Skeletal muscle cell (primary cell): Measurements from ENCODE around the gene GAGE1.
"Not testable (repeated sequence)": the region's sequence is repeated elsewhere in the genome, so short reads cannot be mapped to it uniquely, and the experiment has no call there.

Experiments used
- DNase-seq: peaks from one replicate; pipeline ENCODE4 v3.0.0-alpha.2; 2010; ENCODE audit warnings: low read depth
- H3K4me3 ChIP-seq: 2 replicates; pipeline ENCODE4 v1.5.1; 2011; ENCODE audit warnings: low read depth, mild to moderate bottlenecking, control low read depth, low read length, moderate library complexity

The GAGE1 gene, protein sequence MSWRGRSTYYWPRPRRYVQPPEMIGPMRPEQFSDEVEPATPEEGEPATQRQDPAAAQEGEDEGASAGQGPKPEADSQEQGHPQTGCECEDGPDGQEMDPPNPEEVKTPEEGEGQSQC

DNA sequence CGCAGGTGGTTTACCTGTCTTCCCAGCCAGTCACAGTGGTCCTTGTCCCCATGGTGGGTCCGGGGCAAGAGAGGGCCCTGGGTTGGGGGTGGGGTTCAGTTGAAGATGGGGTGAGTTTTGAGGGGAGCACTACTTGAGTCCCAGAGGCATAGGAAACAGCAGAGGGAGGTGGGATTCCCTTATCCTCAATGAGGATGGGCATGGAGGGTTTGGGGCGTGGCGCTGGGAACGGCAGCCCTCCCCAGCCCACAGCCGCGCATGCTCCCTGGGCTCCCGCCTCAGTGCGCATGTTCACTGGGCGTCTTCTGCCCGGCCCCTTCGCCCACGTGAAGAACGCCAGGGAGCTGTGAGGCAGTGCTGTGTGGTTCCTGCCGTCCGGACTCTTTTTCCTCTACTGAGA lies at the start of gene GAGE1:
GAGE1 (plus strand) TSS at position 301 of the 400 bp plus-strand sequence. CDS start 1,155 bp downstream, outside the sequence.
- not testable (repeated sequence) for H3K4me3 ChIP-seq, DNase-seq

DNA sequence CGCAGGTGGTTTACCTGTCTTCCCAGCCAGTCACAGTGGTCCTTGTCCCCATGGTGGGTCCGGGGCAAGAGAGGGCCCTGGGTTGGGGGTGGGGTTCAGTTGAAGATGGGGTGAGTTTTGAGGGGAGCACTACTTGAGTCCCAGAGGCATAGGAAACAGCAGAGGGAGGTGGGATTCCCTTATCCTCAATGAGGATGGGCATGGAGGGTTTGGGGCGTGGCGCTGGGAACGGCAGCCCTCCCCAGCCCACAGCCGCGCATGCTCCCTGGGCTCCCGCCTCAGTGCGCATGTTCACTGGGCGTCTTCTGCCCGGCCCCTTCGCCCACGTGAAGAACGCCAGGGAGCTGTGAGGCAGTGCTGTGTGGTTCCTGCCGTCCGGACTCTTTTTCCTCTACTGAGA lies 47.8 kb upstream of the GAGE1 start, which contains the start of gene GAGE12E:
GAGE12E (plus strand) TSS at position 301 of the 400 bp plus-strand sequence. CDS start 1,155 bp downstream, outside the sequence.
- H3K4me3 ChIP-seq, DNase-seq: not testable (repeated sequence)

DNA sequence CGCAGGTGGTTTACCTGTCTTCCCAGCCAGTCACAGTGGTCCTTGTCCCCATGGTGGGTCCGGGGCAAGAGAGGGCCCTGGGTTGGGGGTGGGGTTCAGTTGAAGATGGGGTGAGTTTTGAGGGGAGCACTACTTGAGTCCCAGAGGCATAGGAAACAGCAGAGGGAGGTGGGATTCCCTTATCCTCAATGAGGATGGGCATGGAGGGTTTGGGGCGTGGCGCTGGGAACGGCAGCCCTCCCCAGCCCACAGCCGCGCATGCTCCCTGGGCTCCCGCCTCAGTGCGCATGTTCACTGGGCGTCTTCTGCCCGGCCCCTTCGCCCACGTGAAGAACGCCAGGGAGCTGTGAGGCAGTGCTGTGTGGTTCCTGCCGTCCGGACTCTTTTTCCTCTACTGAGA lies 38.3 kb upstream of the GAGE1 start, which contains the start of gene GAGE12F:
GAGE12F (plus strand) TSS at position 301 of the 400 bp plus-strand sequence. CDS start 1,155 bp downstream, outside the sequence.
- not testable (repeated sequence) for H3K4me3 ChIP-seq, DNase-seq

DNA sequence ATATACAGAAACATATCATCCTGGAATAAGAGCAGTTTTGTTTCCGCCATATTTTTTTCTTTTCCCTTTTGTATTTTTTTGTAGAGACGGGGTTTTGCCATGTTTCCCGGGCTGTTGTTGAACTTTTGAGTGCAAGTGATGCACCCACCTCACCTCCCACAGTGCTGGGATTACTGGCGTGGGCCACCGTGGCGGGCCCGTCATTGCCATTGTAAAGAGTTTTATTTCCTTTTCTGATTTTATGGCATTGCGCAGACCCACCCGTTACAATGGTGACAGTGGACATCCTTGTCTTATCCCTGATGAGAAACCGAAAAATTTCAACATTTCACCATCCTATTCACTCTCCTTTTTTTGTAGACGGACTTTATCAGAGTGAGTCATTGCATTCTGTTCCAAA lies 30.1 kb upstream of the GAGE1 start:
- not testable (repeated sequence) for H3K4me3 ChIP-seq, DNase-seq

DNA sequence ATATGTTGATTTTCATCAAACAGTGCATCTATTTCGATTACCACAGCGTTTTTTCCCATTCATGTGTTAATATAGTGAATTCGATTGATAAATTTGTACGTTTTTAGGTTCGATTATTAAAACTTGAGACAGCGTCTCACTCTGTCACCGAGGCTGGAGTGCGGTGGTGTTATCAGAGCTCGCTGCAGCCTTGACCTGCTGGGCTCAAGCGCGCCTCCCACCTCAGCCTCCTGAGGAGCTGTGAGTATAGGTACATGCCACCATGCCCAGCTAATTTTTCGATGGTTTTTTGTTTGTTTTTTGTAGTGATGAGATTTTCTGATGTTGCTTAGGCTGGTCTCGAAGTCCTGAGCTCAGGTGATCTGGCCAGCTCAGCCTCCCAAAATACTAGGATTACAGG lies 29.7 kb upstream of the GAGE1 start:
- H3K4me3 ChIP-seq, DNase-seq: not testable (repeated sequence)

DNA sequence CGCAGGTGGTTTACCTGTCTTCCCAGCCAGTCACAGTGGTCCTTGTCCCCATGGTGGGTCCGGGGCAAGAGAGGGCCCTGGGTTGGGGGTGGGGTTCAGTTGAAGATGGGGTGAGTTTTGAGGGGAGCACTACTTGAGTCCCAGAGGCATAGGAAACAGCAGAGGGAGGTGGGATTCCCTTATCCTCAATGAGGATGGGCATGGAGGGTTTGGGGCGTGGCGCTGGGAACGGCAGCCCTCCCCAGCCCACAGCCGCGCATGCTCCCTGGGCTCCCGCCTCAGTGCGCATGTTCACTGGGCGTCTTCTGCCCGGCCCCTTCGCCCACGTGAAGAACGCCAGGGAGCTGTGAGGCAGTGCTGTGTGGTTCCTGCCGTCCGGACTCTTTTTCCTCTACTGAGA lies 28.7 kb upstream of the GAGE1 start, which contains the start of gene GAGE12G:
GAGE12G (plus strand) TSS at position 301 of the 400 bp plus-strand sequence. CDS start 1,155 bp downstream, outside the sequence.
- DNase-seq, H3K4me3 ChIP-seq: not testable (repeated sequence)

DNA sequence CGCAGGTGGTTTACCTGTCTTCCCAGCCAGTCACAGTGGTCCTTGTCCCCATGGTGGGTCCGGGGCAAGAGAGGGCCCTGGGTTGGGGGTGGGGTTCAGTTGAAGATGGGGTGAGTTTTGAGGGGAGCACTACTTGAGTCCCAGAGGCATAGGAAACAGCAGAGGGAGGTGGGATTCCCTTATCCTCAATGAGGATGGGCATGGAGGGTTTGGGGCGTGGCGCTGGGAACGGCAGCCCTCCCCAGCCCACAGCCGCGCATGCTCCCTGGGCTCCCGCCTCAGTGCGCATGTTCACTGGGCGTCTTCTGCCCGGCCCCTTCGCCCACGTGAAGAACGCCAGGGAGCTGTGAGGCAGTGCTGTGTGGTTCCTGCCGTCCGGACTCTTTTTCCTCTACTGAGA lies 19.2 kb upstream of the GAGE1 start, which contains the start of gene GAGE12H:
GAGE12H (plus strand) TSS at position 301 of the 400 bp plus-strand sequence. CDS start 1,155 bp downstream, outside the sequence.
- H3K4me3 ChIP-seq, DNase-seq: not testable (repeated sequence)

DNA sequence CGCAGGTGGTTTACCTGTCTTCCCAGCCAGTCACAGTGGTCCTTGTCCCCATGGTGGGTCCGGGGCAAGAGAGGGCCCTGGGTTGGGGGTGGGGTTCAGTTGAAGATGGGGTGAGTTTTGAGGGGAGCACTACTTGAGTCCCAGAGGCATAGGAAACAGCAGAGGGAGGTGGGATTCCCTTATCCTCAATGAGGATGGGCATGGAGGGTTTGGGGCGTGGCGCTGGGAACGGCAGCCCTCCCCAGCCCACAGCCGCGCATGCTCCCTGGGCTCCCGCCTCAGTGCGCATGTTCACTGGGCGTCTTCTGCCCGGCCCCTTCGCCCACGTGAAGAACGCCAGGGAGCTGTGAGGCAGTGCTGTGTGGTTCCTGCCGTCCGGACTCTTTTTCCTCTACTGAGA lies 9.6 kb upstream of the GAGE1 start, which contains the start of gene GAGE2A:
GAGE2A (plus strand) TSS at position 301 of the 400 bp plus-strand sequence. CDS start 1,155 bp downstream, outside the sequence.
- not testable (repeated sequence) for DNase-seq, H3K4me3 ChIP-seq

DNA sequence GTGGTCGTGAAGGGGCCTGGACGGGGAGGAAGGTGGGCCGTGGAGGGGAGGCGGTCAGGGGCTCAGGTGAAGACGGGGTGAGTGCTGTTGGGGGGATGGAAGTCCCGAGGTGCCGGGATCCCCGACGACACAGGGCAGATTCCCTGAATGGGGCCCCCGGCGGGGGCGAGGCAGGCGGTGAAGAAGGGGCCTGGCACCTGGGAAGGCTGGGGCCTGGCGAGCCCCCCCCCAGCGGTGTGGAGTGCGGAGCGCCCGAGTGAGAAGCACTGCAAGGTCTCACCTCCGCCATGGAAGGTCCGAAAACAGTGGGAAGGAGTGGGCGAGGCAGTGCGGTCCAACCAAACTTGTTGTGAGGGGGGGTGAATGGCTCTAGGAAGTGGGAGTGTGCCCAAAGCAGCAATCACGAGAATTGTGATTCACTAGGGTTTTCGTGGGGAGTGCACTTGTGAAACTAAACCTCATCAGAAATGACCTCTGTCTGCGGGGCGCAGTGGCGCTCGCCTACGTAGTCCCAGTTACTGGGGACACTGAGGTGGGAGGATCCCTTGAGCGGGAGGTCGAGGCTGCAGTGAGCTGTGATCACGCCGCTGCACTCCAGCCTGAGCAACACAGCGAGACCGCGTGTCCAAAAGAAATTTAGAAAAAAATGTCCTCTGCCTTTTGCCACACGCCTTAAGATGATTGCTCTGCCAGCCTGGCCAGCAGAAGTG lies 8.9 kb upstream of the GAGE1 start:
- not testable (repeated sequence) for DNase-seq, H3K4me3 ChIP-seq

DNA sequence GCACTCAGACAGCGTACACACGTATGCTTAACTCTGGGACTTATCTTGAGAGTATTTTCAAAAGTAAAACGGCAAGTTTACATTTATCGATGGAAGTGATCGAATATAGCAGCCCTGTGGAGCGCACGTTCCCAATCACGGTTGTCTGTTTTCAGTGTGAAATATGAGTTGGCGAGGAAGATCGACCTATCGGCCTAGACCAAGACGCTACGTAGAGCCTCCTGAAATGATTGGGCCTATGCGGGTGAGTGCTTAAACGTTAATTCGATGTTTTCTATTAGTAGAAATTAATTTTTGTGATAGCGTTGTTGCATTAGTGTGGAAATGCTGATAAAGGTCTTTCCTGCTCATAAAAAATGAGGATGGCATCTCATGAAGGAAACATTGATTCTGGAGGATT lies 8.3 kb upstream of the GAGE1 start:
- H3K4me3 ChIP-seq, DNase-seq: not testable (repeated sequence)

DNA sequence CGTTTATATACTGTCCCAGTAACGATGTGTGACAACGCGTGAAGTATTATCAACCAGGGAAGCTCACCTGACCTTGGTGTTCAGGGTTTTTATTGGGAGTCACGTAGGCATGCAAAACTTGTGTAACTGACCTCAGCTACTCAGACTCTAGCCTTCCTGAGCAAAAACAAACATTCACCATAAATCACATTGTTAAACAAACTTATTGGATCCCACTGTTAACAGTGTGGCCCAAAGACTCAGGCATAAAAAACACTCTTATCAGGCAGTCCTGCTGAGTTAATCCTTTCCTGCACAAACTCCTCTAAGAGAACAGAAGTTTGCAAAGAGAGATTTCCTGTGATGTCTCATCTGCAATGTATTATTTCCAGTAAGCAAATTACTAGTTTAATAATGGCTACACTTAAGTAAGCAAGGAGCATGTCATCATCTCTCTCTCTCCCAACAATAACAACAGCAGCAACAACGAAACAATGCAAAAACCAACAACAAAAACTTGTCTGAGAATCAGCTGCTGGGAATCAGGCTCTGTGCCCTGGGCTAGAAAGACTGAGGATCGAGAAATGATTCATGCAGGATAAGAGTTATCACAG lies 12.0 kb downstream of the GAGE1 start:
- no peak overlapping the region for H3K4me3 ChIP-seq
- DNase-seq, result no peak

DNA sequence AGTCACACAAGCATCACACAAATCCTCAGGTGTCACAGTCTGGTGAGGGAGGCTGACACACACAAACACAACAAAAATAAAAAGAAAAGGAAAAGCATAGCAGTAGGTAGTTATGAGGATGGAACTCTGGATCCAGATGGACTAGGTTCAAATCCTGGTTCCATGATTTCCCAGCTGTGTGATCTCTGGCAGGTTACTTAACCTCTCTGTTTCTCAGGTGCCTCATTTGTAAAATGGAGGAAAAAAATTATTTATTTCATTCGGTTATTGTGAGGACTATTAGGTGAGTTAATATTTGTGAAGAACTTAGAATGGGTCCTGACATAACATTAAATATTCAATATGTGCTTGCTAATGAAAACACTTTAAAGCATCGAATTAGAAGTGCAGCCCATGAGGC lies 19.8 kb downstream of the GAGE1 start:
- no peak for DNase-seq
- H3K4me3 ChIP-seq, result no peak overlapping the region

DNA sequence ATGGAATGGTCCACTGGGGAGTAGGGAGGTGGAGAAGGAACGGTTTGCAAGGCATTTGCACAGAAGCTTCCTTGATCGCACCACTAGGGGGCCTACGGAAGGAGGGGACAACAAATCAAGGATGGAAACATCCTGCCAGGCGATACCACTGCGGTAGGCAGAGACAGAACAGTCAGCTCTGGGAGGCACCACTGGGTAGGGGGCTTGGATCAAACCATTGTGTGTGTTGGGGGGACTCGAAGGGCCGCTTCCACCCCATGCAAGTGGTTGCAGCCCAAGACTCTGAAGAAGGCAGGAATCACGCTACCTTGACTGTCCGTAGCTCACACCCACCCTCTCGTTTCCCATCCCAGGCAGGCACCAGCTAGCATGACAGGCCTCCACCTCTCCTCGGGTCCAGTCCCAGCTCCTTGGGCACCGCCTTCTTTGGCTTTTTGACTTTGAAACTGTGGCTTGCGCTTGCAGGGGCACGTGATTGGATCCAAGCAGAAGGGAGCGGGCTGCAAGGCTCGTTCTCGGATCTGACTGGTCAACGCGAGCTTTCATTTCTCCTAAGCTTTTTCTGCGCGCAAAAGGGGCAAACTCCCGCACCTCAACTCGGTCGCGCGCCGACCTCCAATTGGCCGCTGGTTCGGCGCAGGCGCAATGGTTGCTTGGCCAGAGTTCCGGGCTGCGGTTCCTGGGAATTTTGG lies 28.4 kb downstream of the GAGE1 start:
- DNase-seq, result no peak

DNA sequence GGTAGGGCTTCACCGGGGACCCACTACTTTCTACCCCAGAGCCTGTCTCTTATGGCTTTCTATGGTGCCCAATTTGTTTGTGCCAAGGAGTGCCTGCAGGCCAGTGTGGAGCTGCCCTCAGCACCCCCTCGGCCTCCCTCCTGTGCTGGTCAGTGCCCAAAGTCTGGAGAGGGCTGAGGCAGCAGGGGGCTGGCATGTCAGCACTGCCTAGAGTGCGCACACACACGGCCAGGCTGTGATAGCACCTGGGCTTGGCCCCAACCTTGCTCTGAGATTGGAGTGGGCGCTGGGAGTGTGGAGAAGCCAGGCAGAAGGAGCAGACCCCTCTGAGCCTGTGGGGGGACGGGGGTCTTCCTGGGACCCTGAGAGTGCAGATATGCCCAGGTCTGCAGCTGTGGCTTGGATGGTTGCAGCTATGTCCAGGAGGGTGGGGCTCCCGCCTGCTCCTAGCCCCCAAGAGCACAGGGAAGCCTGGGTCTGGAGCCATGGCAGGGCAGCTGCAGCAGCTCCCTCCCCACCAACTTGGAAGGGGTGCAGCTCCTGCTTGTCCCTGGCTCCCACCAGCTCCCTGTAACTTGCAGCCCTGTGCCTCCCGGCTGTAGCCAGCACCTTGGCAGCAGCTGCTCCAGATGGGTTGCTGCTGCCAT lies 46.3 kb downstream of the GAGE1 start:
- DNase-seq, result no peak
- no peak overlapping the region for H3K4me3 ChIP-seq

More for the DNA sequence above, 28.4 kb downstream of the GAGE1 start:
- no peak overlapping the region for H3K4me3 ChIP-seq

DNA sequence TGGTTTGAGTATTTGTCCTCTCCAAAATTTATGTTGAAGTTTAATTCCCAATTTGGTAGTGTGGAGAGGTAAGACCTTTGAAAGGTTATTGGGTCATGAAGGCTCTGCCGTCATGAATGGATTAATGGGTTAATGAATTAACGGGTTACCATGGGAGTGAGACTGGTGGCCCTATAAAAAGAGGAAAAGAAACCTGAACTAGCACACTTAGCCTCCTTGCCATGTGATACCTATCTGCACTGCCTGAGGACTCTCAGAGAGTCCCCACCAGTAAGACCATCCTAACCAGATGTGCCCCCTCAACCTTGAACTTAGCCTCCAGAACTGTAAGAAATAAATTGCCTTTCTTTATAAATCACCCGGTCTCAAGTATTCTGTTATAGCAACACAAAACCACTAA lies 57.7 kb downstream of the GAGE1 start:
- no peak overlapping the region for H3K4me3 ChIP-seq
- no peak for DNase-seq
